ENCODE measurements around the gene PTGR3.

DNA sequence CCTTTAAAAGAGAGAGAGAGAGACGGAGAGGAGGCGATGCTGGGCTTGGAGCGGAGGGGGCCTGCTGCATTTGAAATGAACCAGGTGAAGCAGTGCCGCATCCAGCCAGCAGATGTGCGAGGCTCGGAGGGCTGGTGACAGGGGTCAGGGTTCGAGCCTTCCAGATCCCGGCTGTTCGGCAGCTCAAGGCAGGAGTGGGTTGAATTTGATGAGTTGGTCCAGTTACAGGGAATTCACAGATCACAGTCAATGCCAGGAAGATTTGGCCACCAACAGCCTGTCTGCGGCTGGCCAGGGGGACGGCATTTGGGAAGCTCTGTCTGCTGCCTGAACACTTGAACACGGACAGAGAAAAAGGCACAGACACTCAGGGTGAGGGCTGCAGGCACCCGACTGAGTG, 48.6 kb downstream of the PTGR3 start:
- TF ChIP-seq, protein P1, sequence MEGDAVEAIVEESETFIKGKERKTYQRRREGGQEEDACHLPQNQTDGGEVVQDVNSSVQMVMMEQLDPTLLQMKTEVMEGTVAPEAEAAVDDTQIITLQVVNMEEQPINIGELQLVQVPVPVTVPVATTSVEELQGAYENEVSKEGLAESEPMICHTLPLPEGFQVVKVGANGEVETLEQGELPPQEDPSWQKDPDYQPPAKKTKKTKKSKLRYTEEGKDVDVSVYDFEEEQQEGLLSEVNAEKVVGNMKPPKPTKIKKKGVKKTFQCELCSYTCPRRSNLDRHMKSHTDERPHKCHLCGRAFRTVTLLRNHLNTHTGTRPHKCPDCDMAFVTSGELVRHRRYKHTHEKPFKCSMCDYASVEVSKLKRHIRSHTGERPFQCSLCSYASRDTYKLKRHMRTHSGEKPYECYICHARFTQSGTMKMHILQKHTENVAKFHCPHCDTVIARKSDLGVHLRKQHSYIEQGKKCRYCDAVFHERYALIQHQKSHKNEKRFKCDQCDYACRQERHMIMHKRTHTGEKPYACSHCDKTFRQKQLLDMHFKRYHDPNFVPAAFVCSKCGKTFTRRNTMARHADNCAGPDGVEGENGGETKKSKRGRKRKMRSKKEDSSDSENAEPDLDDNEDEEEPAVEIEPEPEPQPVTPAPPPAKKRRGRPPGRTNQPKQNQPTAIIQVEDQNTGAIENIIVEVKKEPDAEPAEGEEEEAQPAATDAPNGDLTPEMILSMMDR (IDR thresholded peaks at IDR 0.05) = no peak
- TF ChIP-seq POLR2A (IDR thresholded peaks at IDR 0.05) = no peak
- no peak for TF ChIP-seq EP300 (IDR thresholded peaks at IDR 0.05)
